Activated T-cell treated with anti-CD3 and anti-CD28 coated beads, Interleukin-2, amount 50 U/mL, for 1 hour (primary cell): ENCODE data around the gene DYNLT2.

ENCODE experiments used
- DNase-seq: peaks from one replicate; pipeline ENCODE4 v3.0.0-alpha.2; 2020

Gene DYNLT2

GRCh38 chr6:169692516-169692915, 58.9 kb downstream of the DYNLT2 start:
- no peak for DNase-seq

- DNase-seq: no peak
Observed at GRCh38 chr6:169691260-169691659, 60.1 kb downstream of the DYNLT2 start.
